Small intestine (tissue), 7 donors: Measurements from ENCODE around the gene XPO6. TPM values are rescaled to one million over a fixed set of nuclear protein-coding genes. Genes with fewer than 3 reads are reported as not detected.

Source experiments
- DNase-seq, 2 donors: peaks; one replicate each; pipeline versions ENCODE4 v3.0.0 to v3.0.0-alpha.2; 2013
- FAIRE-seq: peaks from 2 replicates; lab custom pipeline; 2012; peaks lifted over from hg19 to GRCh38; lab: Jason Lieb, UNC
- H3K27ac ChIP-seq, 3 donors: one replicate each; pipeline ENCODE4 v1.5.1; 2013; ENCODE audit warnings: low read length in 2 of 3, mild to moderate bottlenecking in 2 of 3, control low read depth in 1 of 3, inconsistent platforms in 1 of 3, low read depth in 1 of 3, moderate library complexity in 1 of 3
- H3K27me3 ChIP-seq, 3 donors: one replicate each; pipeline ENCODE4 v1.6.1; 2013; ENCODE audit warnings: low read length in 3 of 3, inconsistent platforms in 1 of 3; ENCODE audit not compliant: control insufficient read depth in 3 of 3, insufficient read depth in 3 of 3
- H3K36me3 ChIP-seq, 3 donors: one replicate each; pipeline ENCODE4 v1.6.1; 2013; ENCODE audit warnings: low read length in 3 of 3, inconsistent platforms in 1 of 3, low read depth in 1 of 3, mild to moderate bottlenecking in 1 of 3, moderate library complexity in 1 of 3; ENCODE audit not compliant: control insufficient read depth in 3 of 3, insufficient read depth in 2 of 3
- H3K4me1 ChIP-seq, 3 donors: one replicate each; pipeline ENCODE4 v1.6.1; 2013; ENCODE audit warnings: low read length in 2 of 3, inconsistent platforms in 1 of 3, low read depth in 1 of 3, mild to moderate bottlenecking in 1 of 3, moderate library complexity in 1 of 3; ENCODE audit not compliant: control insufficient read depth in 3 of 3, insufficient read depth in 2 of 3
- H3K4me3 ChIP-seq, 3 donors: one replicate each; pipeline ENCODE4 v1.5.1; 2013; ENCODE audit warnings: low read length in 3 of 3, control low read depth in 1 of 3, inconsistent platforms in 1 of 3, low read depth in 1 of 3, mild to moderate bottlenecking in 1 of 3, moderate library complexity in 1 of 3
- H3K9me3 ChIP-seq, 2 donors: one replicate each; pipeline ENCODE4 v1.6.1; 2013; ENCODE audit warnings: low read depth in 1 of 2, low read length in 1 of 2; ENCODE audit not compliant: control insufficient read depth in 2 of 2, insufficient read depth in 1 of 2
- WGBS, 3 donors: extraction: QIAGEN DNeasy Blood & Tissue Kit; methylation state at CpG; one replicate each; pipeline ENCODE4 v1.1.7; 2013; 5-methylcytosine and 5-hydroxymethylcytosine counted together
- polyA plus RNA-seq, 4 donors: library from polyadenylated mRNA; stranded (reverse) in 3 of 4; unstranded in 1 of 4; fragments of 200-250 nt in 3 of 4; fragments of 120-200 nt in 1 of 4; gene quantifications; one replicate each; pipeline versions ENCODE4 v1.2.1 to v1.2.3, GENCODE V29; 2013
- donor health status: healthy with polysubstance abuse.
- donor health status: control.
- donor health status: control.
- donor health status: Bipolar disorder and iron deficiency.
- donor health status: healthy.

XPO6 gene
- polyA plus RNA-seq, 4 donors: 51.1 to 78.1 (median 56.7) TPM

- DNase-seq: no peak
- WGBS, 3 donors: 78 to 84% (median 80%) methylated on average over 5 of the region's 5 CpGs
- FAIRE-seq: no peak
These were observed 45.2 kb downstream of the XPO6 start for GRCh38 chr16:28166394-28167208.

GRCh38 chr16:28165598-28165997, 46.2 kb downstream of the XPO6 start:
- FAIRE-seq (no peak), DNase-seq (no peak)
- Histone ChIP-seq H3K27me3 (no peaks in the 10 kb centered on the region), H3K27ac (no peak overlapping the region), H3K9me3 (no peaks in the 10 kb centered on the region), H3K36me3 (peaks cover 14 to 31% (median 29%) of the 10 kb centered on the region in 3 donors), H3K4me3 (no peak overlapping the region), H3K4me1 (no peaks in the 10 kb centered on the region)
- 67 to 85% (median 84%) methylated on average over 1 of the region's 1 CpG for WGBS, 3 donors

More at GRCh38 chr16:28166394-28167208, 45.2 kb downstream of the XPO6 start:
- Histone ChIP-seq H3K27ac (peak overlapping the region in 1 of 3 donors; percentile 19), H3K9me3 (no peaks in the 10 kb centered on the region), H3K4me3 (no peak overlapping the region), H3K27me3 (no peaks in the 10 kb centered on the region), H3K4me1 (no peaks in the 10 kb centered on the region), H3K36me3 (peaks cover 14 to 31% (median 29%) of the 10 kb centered on the region in 3 donors)

- H3K9me3 ChIP-seq: no peaks in the 10 kb centered on the region
- no peaks in the 10 kb centered on the region for H3K27me3 ChIP-seq
- peaks cover 11 to 24% (median 23%) of the 10 kb centered on the region in 3 donors for H3K36me3 ChIP-seq
- no peak overlapping the region for H3K27ac ChIP-seq
- 67 to 93% (median 87%) methylated on average over 2 of the region's 2 CpGs for WGBS, 3 donors
- FAIRE-seq: no peak
- H3K4me1 ChIP-seq: no peaks in the 10 kb centered on the region
- no peak overlapping the region for H3K4me3 ChIP-seq
- no peak for DNase-seq
These were observed 47.6 kb downstream of the XPO6 start for GRCh38 chr16:28164140-28164539.

- peak overlapping the region in 1 of 3 donors; percentile 33 for H3K27ac ChIP-seq
- H3K4me3 ChIP-seq: no peak overlapping the region
- H3K4me1 ChIP-seq: no peaks in the 10 kb centered on the region
- no peak for FAIRE-seq
- H3K27me3 ChIP-seq: no peaks in the 10 kb centered on the region
- no peak for DNase-seq
- peaks cover 11 to 22% (median 19%) of the 10 kb centered on the region in 3 donors for H3K36me3 ChIP-seq
- 80 to 85% (median 83%) methylated on average over 4 of the region's 4 CpGs for WGBS, 3 donors
- H3K9me3 ChIP-seq: no peaks in the 10 kb centered on the region
These were observed 48.1 kb downstream of the XPO6 start for GRCh38 chr16:28163699-28164098.

- 95 to 99% (median 96%) methylated on average over 5 to 6 of the region's 6 CpGs for WGBS, 3 donors
- DNase-seq (no peak), FAIRE-seq (no peak)
- no peak overlapping the region for H3K4me3 ChIP-seq
- H3K27me3 ChIP-seq: no peaks in the 10 kb centered on the region
- no peaks in the 10 kb centered on the region for H3K4me1 ChIP-seq
- H3K36me3 ChIP-seq: peaks cover 8 to 24% (median 19%) of the 10 kb centered on the region in 3 donors
- H3K27ac ChIP-seq: no peak overlapping the region
- no peaks in the 10 kb centered on the region for H3K9me3 ChIP-seq
These were observed 49.4 kb downstream of the XPO6 start for GRCh38 chr16:28162326-28162877.

- DNase-seq: no peak
- Histone ChIP-seq H3K9me3 (no peaks in the 10 kb centered on the region), H3K36me3 (peaks cover 4 to 18% (median 12%) of the 10 kb centered on the region in 3 donors), H3K27ac (no peak overlapping the region), H3K27me3 (no peaks in the 10 kb centered on the region), H3K4me3 (no peak overlapping the region), H3K4me1 (no peaks in the 10 kb centered on the region)
- no peak for FAIRE-seq
These were observed 50.1 kb downstream of the XPO6 start for GRCh38 chr16:28161626-28162025.

- H3K27ac ChIP-seq: no peak overlapping the region
- 68 to 84% (median 76%) methylated on average over 1 of the region's 1 CpG for WGBS, 3 donors
- no peaks in the 10 kb centered on the region for H3K27me3 ChIP-seq
- peaks cover 0 to 15% (median 8%) of the 10 kb centered on the region in 3 donors for H3K36me3 ChIP-seq
- FAIRE-seq (no peak), DNase-seq (no peak)
- H3K4me1 ChIP-seq: no peaks in the 10 kb centered on the region
- H3K9me3 ChIP-seq: no peaks in the 10 kb centered on the region
- no peak overlapping the region for H3K4me3 ChIP-seq
These were observed 53.6 kb downstream of the XPO6 start for GRCh38 chr16:28158136-28158535.

- FAIRE-seq (no peak), DNase-seq (no peak)
- Histone ChIP-seq H3K9me3 (no peaks in the 10 kb centered on the region), H3K36me3 (peaks cover 7 to 18% (median 17%) of the 10 kb centered on the region in 3 donors), H3K27me3 (no peaks in the 10 kb centered on the region), H3K4me3 (no peak overlapping the region), H3K27ac (no peak overlapping the region), H3K4me1 (no peaks in the 10 kb centered on the region)
- 95 to 97% (median 97%) methylated on average over 10 of the region's 10 CpGs for WGBS, 3 donors
These were observed 55.6 kb downstream of the XPO6 start for GRCh38 chr16:28156056-28156680.
